Pancreas (tissue), 10 donors: Measurements from ENCODE around the gene PTPRM. TPM values are rescaled to one million over a fixed set of nuclear protein-coding genes. Genes with fewer than 3 reads are reported as not detected.

Experiments
- ATAC-seq, 4 donors: fragments of 200-7000 bp; cut with Tn5 transposase; one replicate each; pipeline versions ENCODE4 v1.8.0 to v1.9.1; 2020; ENCODE audit warnings: mild to moderate bottlenecking in 4 of 4, moderate library complexity in 4 of 4
- DNase-seq, 6 donors: peaks; one replicate each; pipeline ENCODE4 v3.0.0-alpha.2; 2020
- FAIRE-seq: peaks from 2 replicates; lab custom pipeline; 2012; peaks lifted over from hg19 to GRCh38; lab: Jason Lieb, UNC
- H3K27ac ChIP-seq, 4 donors: fragments of 200-600 bp; sonication (generic); 1 replicate in 3 of 4; 2 replicates in 1 of 4; pipeline versions ENCODE4 v1.5.0 to v1.8.0; 2020
- H3K27me3 ChIP-seq, 4 donors: fragments of 200-600 bp; one replicate each; pipeline ENCODE4 v1.8.0; 2021
- H3K36me3 ChIP-seq, 3 donors: fragments of 200-600 bp; sonication (generic) in 1 of 3; one replicate each; pipeline versions ENCODE4 v1.5.0 to v1.8.0; 2020 to 2021
- H3K4me1 ChIP-seq, 3 donors: fragments of 200-600 bp; one replicate each; pipeline ENCODE4 v1.8.0; 2021
- H3K4me3 ChIP-seq, 4 donors: fragments of 200-600 bp; sonication (generic) in 2 of 4; one replicate each; pipeline versions ENCODE4 v1.5.0 to v1.8.0; 2020 to 2021
- H3K9me3 ChIP-seq, 4 donors: fragments of 200-600 bp; one replicate each; pipeline ENCODE4 v1.8.0; 2021
- WGBS, 2 donors: extraction: QIAGEN DNeasy Blood & Tissue Kit; methylation state at CpG; one replicate each; pipeline ENCODE4 v1.1.7; 2013; 5-methylcytosine and 5-hydroxymethylcytosine counted together
- intact Hi-C, 3 donors: fragments of 100-400 bp; cut with DNase I; formaldehyde crosslinking; loops; one replicate each; pipeline versions ENCODE4 v1.11.1 to v1.14.2; 2022
- polyA plus RNA-seq, 2 donors: library from polyadenylated mRNA; stranded (reverse); fragments of 200-250 nt; gene quantifications; one replicate each; pipeline ENCODE4 v1.2.3, GENCODE V29; 2013
- total RNA-seq, 6 donors: library from RNA; stranded (reverse); fragmentation: NEBNext Ultra II Directional in 4 of 6; extraction: Animal tissue kit (Norgen Biotek cat#: 25700) in 4 of 6; gene quantifications; one replicate each; pipeline versions ENCODE4 v1.2.1 to v1.2.4, GENCODE V29; 2021 to 2023
- TF ChIP-seq, protein P1 (sequence below), 4 donors: fragments of 200-600 bp; sonication (generic) in 3 of 4; IDR thresholded peaks; one replicate each; pipeline versions ENCODE4 v1.5.0 to v1.8.0; 2021; ENCODE audit warnings: antibody characterized with exemption in 4 of 4
- donor health status: healthy with polysubstance abuse.
- donor health status: DM: no; HTN: no; CAD: no; lungs with moderate emphysema.
- donor health status: DM: no; HTN: no; CAD: no.
- donor health status: control.
- donor health status: control.
- donor health status: Bipolar disorder and iron deficiency.
- donor health status: DM: yes; HTN: yes; CAD: no.
- donor health status: DM: no; HTN: no; CAD: no.
- donor health status: DM: no; HTN: no; CAD: no.
- donor health status: DM: yes; HTN: yes; CAD: no.

PTPRM gene
- total and polyA plus RNA-seq, 8 donors: 14.5 to 50.7 (median 19.7) TPM

DNA sequence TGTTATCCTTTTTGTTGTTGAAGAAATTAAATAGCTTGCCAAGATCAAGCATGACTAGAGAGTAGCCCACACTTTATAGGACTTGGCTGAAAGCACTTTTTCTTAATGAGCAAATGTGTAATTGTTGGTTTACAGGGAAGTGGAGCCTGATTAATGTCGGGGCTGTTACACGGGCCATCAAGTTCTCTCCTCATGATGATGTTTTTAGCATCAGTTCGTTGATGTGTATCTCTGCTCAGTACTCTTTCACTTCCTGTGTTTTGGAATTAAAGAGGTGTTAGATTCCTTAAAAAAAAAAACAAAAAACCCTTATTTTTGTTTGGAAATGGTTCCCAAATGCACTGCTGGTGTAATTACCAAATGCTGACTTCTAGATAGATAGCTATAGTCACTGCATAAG, 114.2 kb downstream of the PTPRM start:
- Histone ChIP-seq H3K4me3 (no peak overlapping the region), H3K27me3 (no peaks in the 10 kb centered on the region), H3K4me1 (no peaks in the 10 kb centered on the region), H3K36me3 (no peaks in the 10 kb centered on the region), H3K9me3 (no peaks in the 10 kb centered on the region), H3K27ac (no peak overlapping the region)
- FAIRE-seq (no peak), ATAC-seq (no peak), DNase-seq (no peak)
- TF ChIP-seq, protein P1, sequence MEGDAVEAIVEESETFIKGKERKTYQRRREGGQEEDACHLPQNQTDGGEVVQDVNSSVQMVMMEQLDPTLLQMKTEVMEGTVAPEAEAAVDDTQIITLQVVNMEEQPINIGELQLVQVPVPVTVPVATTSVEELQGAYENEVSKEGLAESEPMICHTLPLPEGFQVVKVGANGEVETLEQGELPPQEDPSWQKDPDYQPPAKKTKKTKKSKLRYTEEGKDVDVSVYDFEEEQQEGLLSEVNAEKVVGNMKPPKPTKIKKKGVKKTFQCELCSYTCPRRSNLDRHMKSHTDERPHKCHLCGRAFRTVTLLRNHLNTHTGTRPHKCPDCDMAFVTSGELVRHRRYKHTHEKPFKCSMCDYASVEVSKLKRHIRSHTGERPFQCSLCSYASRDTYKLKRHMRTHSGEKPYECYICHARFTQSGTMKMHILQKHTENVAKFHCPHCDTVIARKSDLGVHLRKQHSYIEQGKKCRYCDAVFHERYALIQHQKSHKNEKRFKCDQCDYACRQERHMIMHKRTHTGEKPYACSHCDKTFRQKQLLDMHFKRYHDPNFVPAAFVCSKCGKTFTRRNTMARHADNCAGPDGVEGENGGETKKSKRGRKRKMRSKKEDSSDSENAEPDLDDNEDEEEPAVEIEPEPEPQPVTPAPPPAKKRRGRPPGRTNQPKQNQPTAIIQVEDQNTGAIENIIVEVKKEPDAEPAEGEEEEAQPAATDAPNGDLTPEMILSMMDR (IDR thresholded peaks at IDR 0.05): no peak
- 85 to 91% methylated on average over 3 of the region's 3 CpGs for WGBS, 2 donors
- intact Hi-C loops: no loop called here

DNA sequence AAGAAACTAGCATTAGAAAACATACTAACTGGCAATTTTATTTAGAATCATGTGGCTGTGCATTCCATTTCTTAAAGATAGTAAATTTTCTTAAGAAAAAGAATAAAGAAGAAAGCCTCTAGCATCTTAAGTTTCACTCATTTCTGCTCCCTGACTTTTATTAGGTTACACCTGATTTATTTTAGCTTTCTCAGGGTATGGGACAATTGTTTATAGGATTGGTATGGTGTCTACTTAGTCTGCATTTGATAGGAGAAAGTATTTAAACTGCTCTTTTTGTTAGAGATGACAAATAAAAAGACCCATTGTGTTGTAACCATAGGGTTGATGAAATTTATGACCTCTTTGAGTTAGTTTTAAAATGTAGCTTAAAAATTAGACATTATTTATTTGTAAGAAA, 115.2 kb downstream of the PTPRM start:
- Histone ChIP-seq H3K36me3 (no peaks in the 10 kb centered on the region), H3K27ac (no peak overlapping the region), H3K4me3 (no peak overlapping the region), H3K9me3 (no peaks in the 10 kb centered on the region), H3K4me1 (no peaks in the 10 kb centered on the region), H3K27me3 (no peaks in the 10 kb centered on the region)
- no peak for DNase-seq
- no peak for ATAC-seq
- TF ChIP-seq, protein P1 (IDR thresholded peaks at IDR 0.05): no peak
- FAIRE-seq: no peak
- intact Hi-C loops: no loop called here

DNA sequence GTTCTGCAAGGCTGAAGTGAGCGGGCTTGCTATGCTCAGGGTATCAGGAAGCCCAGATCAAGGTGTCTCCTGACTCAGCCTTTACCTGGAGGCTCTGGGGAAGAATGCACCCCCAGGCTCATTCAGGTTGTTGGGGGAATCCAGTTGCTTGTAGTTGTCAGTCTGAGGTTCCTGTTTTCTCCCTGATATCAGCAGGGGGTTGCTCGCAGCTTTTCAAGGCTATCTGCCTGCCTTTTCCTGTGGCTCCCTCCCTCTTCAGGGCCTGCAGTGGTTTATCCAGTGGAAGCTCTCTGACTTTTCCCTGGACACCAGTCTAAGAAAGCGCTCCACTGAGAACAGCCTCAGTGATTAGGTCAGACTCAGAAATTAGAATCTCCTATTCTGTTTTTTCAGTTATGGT, 116.6 kb downstream of the PTPRM start:
- no peaks in the 10 kb centered on the region for H3K4me1 ChIP-seq

DNA sequence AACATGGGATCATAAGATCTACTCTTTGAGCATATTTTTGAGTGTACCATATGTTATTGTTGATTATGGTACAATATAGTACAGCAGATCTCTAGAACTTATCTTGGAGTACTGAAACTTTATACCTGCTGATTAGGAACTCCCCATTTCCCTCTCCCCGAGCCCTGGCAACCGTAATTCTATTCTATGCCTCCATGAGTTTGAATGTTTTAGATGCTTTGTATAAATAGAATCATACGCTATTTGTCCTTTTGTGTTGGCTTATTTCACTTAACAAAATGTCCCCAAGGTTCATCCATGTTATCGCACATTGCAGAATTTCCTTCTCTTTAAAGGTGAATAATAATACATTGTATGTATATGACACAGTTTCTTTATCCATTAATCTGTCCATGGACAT, 117.2 kb downstream of the PTPRM start:
- TF ChIP-seq, protein P1 (IDR thresholded peaks at IDR 0.05): no peak
- H3K27me3 ChIP-seq: no peaks in the 10 kb centered on the region
- no peak overlapping the region for H3K27ac ChIP-seq
- no peak overlapping the region for H3K4me3 ChIP-seq
- intact Hi-C loops: no loop called here
- DNase-seq (no peak), FAIRE-seq (no peak), ATAC-seq (no peak)
- H3K9me3 ChIP-seq: no peaks in the 10 kb centered on the region
- H3K4me1 ChIP-seq: no peaks in the 10 kb centered on the region
- H3K36me3 ChIP-seq: no peaks in the 10 kb centered on the region
- 94 to 97% methylated on average over 4 of the region's 4 CpGs for WGBS, 2 donors

More for the DNA sequence above, 116.6 kb downstream of the PTPRM start:
- Histone ChIP-seq H3K27ac (no peak overlapping the region), H3K9me3 (no peaks in the 10 kb centered on the region), H3K36me3 (no peaks in the 10 kb centered on the region), H3K27me3 (no peaks in the 10 kb centered on the region), H3K4me3 (no peak overlapping the region)
- intact Hi-C loops: no loop called here
- no peak for ATAC-seq
- WGBS, 2 donors: 72 to 79% methylated on average over 3 of the region's 3 CpGs
- TF ChIP-seq, protein P1 (IDR thresholded peaks at IDR 0.05): no peak
- no peak for DNase-seq
- no peak for FAIRE-seq

DNA sequence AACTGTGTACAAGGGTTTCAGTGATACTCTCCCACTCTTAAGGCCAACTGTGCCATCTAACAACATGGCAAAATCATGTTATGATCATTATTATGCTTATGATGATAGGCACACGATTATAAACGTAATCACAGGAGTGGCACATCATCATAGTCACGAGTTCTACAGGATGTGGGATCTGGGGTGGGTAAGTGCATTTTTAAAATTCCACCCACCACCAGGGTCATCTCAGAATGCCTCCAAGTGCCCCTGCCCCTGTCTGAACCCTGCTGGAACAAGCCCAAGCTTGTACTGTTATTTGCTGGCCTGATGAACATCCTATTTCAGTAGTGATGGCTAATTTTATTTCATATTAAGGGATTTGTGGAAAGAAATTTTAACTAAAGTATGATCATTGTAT, 117.8 kb downstream of the PTPRM start:
- Histone ChIP-seq H3K4me3 (no peak overlapping the region), H3K27ac (no peak overlapping the region), H3K9me3 (no peaks in the 10 kb centered on the region), H3K4me1 (no peaks in the 10 kb centered on the region), H3K36me3 (no peaks in the 10 kb centered on the region), H3K27me3 (no peaks in the 10 kb centered on the region)
- 90 to 91% methylated on average over 3 of the region's 3 CpGs for WGBS, 2 donors
- FAIRE-seq: no peak
- TF ChIP-seq, protein P1 (IDR thresholded peaks at IDR 0.05): no peak
- ATAC-seq: no peak
- intact Hi-C loops: no loop called here
- no peak for DNase-seq
